ENCODE results near the gene AKAP8L.

Gene AKAP8L

DNA sequence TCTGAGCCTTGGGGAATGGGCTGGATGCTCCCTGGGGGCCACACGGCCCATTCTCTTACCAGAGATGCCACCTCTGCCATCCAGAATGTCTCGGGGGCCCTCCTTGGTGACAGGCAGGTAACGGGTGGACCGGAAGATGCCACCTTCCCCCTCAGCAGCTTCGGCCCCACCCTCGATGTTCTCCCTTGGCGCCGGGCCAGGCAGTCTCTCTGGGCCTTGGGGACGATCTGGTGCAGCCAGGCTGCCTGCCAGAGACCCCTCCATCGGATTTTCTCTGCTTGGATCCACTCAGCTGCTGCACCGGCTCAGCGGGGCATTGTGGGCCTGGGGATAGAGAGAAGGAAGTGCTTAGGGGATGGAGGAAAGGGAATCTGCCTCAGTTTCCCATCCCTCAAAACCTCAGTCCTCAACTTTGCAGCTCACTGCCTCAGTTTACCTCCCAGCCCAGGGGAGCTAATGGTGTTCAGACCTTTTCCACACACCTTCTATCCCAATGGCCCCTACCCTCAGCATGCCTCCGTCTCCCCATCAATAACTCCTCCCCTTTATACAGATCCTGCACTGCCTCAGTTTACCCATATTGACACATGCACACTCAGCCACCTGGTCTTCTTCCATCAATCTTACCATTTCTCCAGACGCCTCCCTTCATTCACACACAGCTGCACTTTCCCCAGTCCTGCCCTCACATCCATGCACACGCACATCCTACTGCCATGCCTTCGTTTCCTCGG, 29.4 kb upstream of the AKAP8L start:
- no peak overlapping the region for H3K4me3 ChIP-seq (ENCODE audit: low read length)
- TF ChIP-seq, protein P1, sequence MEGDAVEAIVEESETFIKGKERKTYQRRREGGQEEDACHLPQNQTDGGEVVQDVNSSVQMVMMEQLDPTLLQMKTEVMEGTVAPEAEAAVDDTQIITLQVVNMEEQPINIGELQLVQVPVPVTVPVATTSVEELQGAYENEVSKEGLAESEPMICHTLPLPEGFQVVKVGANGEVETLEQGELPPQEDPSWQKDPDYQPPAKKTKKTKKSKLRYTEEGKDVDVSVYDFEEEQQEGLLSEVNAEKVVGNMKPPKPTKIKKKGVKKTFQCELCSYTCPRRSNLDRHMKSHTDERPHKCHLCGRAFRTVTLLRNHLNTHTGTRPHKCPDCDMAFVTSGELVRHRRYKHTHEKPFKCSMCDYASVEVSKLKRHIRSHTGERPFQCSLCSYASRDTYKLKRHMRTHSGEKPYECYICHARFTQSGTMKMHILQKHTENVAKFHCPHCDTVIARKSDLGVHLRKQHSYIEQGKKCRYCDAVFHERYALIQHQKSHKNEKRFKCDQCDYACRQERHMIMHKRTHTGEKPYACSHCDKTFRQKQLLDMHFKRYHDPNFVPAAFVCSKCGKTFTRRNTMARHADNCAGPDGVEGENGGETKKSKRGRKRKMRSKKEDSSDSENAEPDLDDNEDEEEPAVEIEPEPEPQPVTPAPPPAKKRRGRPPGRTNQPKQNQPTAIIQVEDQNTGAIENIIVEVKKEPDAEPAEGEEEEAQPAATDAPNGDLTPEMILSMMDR (IDR thresholded peaks at IDR 0.05; ENCODE audit: insufficient read depth, low read depth, low read length, missing control alignments), result no peak
- DNase-seq (ENCODE audit: low read depth), result no peak

DNA sequence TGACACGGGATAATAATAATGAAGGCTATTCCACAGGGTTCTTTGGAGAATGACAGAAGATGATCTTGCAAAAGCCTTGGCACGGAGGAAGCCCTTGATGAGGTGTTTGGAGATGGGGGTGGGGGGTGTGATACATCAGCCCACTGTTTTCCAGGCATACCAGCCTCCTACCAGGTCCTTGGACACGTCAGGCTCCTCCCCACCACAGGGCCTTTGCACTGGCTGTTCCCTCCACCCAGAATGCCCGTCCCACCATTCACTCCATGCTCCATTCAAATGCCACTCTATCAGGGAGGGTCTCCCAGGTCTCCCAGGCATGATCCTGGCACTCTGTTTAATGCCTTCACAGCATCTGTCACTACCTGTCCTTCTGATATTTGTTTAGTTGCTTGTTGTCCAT, 28.3 kb upstream of the AKAP8L start:
- no peak for DNase-seq (ENCODE audit: low read depth)
- H3K4me3 ChIP-seq (ENCODE audit: low read length), result no peak overlapping the region
- TF ChIP-seq, protein P1 (IDR thresholded peaks at IDR 0.05; ENCODE audit: insufficient read depth, low read depth, low read length, missing control alignments), result no peak

DNA sequence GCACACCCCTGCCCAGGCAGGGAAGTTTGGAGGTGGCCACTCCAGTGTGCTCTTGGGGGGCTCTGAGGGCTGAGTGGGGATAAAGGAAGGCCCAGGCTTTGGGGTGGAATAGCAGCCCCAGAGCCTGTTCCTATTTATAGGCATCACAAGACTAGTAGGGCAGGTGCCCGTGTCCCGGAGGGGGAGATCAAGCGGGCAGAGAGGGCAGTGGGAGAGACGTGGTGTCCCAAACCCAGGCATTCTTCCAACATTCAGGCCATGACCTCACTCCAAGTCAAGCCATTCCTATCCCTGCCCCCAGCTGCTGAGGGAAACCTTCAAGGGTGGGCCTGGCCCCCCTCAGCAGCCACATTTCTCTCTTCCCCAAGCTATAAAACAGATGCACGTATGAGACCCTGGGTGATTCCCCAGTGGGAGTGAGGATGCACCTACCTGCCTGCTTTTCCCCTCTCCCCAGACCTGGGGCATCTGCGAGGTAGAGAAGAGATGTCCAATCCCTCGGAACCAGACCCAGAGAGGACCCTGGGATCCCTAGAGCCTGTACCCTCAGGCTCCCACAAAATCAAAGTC, 27.1 kb upstream of the AKAP8L start:
- TF ChIP-seq, protein P1 (IDR thresholded peaks at IDR 0.05; ENCODE audit: insufficient read depth, low read depth, low read length, missing control alignments), result no peak
- no peak overlapping the region for H3K4me3 ChIP-seq (ENCODE audit: low read length)
- DNase-seq (ENCODE audit: low read depth), result no peak

DNA sequence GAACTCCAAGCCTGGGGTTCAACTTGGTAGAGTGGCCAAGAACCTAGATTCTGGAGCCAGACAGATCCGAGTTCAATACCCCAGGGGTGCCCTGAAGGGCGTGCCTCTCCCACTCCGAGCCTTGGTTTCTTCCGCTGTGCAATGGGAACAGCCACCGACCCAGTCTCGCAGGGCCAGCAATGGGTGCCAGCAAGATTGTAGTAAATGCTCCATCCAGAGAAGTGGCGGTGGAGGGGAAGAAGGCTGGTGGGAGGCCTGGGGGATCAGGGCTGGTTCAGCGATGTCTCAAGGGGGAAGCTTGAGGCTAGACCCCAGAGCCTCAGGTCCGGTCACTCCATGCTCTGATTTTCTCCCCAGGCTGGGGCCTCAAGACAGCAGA, 26.4 kb upstream of the AKAP8L start:
- no peak for DNase-seq (ENCODE audit: low read depth)
- TF ChIP-seq, protein P1 (IDR thresholded peaks at IDR 0.05; ENCODE audit: insufficient read depth, low read depth, low read length, missing control alignments), result no peak
- no peak overlapping the region for H3K4me3 ChIP-seq (ENCODE audit: low read length)

DNA sequence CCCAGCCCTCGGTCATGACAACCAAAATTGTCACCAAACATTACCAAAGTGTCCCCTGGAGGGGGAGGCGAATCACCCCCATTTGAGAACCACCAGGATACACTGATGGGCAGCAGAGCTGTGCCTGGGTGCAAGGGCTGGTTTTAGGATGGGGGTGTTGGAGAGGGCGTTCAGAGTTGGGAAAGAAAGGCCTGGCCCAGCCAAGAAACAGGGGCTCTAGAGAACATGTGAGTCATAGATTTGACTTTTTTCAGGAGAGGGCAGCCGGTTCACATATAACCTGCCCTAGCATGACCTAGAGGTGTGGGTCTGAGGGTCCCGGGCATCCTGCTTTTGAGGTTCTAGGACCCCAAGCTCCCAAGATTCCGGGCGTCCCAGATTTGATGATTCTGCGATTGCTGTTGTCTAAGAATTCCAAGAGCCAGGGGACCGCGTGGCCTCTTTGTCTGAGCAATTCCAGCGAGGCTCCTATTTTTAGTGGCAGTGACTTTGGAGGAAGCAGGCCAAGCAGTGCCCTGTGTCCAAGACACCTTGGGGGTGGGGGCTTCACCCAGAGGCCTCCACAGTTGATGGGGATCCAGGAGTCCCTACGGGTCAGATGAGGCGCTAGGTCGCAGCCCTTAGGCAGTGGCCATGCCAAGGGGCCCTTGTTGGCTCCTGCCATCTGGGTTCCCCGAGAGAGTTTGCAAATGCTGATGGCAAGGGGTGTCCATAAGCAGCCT, 25.9 kb upstream of the AKAP8L start:
- no peak overlapping the region for H3K4me3 ChIP-seq (ENCODE audit: low read length)
- TF ChIP-seq, protein P1 (IDR thresholded peaks at IDR 0.05; ENCODE audit: insufficient read depth, low read depth, low read length, missing control alignments), result no peak
- DNase-seq (ENCODE audit: low read depth), result no peak

DNA sequence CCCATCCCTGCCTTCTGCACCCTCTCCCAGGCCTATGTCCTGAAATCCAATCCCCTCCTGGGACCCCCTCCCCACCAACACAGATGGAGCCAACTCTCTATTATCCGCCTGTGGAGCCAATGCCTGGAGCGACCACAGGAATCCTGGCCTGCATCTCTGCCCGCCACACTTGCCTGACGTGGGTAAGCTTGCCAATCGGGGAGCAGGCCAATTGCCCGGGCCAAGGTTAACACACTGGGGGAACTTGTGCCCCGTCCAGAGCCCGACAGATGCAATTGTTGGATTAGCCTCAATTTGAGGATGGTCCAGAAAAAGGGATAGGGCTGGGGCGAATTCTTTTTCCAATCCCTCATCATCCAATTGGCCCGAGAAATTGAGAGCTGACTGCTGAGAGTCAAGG, 25.1 kb upstream of the AKAP8L start:
- DNase-seq (ENCODE audit: low read depth), result no peak
- TF ChIP-seq, protein P1 (IDR thresholded peaks at IDR 0.05; ENCODE audit: insufficient read depth, low read depth, low read length, missing control alignments), result no peak
- H3K4me3 ChIP-seq (ENCODE audit: low read length), result no peak overlapping the region
